Ascending aorta (tissue), 2 donors: ENCODE data around the gene CHAT. TPM values are rescaled to one million over a fixed set of nuclear protein-coding genes. Genes with fewer than 3 reads are reported as not detected.
A peak's percentile ranks its signal among the peaks of the same experiment; 100 is the strongest.

Experiments
- DNase-seq, 2 donors: peaks; one replicate each; pipeline ENCODE4 v3.0.0-alpha.2; 2019; ENCODE audit warnings: low spot score in 2 of 2
- H3K27ac ChIP-seq, 2 donors: fragments of 200-600 bp; sonication (generic); one replicate each; pipeline ENCODE4 v1.5.1; 2016 to 2017; ENCODE audit warnings: mild to moderate bottlenecking in 1 of 2
- H3K27me3 ChIP-seq: fragments of 200-600 bp; sonication (generic); one replicate; pipeline ENCODE4 v1.5.1; 2017
- H3K36me3 ChIP-seq, 2 donors: fragments of 200-600 bp; sonication (generic); one replicate each; pipeline ENCODE4 v1.5.1; 2016
- H3K4me1 ChIP-seq, 2 donors: fragments of 200-600 bp; sonication (generic); one replicate each; pipeline ENCODE4 v1.5.1; 2016 to 2017; ENCODE audit warnings: mild to moderate bottlenecking in 1 of 2
- H3K4me3 ChIP-seq, 2 donors: fragments of 200-600 bp; sonication (generic); one replicate each; pipeline ENCODE4 v1.5.1; 2016 to 2017; ENCODE audit warnings: mild to moderate bottlenecking in 1 of 2
- H3K9me3 ChIP-seq, 2 donors: fragments of 200-600 bp; sonication (generic); one replicate each; pipeline ENCODE4 v1.5.1; 2016
- CTCF ChIP-seq, 3 experiments: fragments of 200-600 bp in 2 of 3; fragments of 450-650 bp in 1 of 3; sonication (generic) in 2 of 3; IDR thresholded peaks; one replicate each; pipeline ENCODE4 v1.5.1; 2016 to 2019; ENCODE audit warnings: antibody characterized with exemption in 3 of 3, mild to moderate bottlenecking in 1 of 3, moderate library complexity in 1 of 3
- intact Hi-C: fragments of 100-400 bp; cut with DNase I; formaldehyde crosslinking; loops from one replicate; pipeline ENCODE4 v1.15.1; 2023
- total RNA-seq: library from RNA; depleted of rRNA; stranded (reverse); fragments of >200 nt; gene quantifications from one replicate; pipeline ENCODE4 v1.1.0, GENCODE V29; 2016

Gene CHAT
- total RNA-seq, 1 donor from 2014 or later, result not detected

DNA sequence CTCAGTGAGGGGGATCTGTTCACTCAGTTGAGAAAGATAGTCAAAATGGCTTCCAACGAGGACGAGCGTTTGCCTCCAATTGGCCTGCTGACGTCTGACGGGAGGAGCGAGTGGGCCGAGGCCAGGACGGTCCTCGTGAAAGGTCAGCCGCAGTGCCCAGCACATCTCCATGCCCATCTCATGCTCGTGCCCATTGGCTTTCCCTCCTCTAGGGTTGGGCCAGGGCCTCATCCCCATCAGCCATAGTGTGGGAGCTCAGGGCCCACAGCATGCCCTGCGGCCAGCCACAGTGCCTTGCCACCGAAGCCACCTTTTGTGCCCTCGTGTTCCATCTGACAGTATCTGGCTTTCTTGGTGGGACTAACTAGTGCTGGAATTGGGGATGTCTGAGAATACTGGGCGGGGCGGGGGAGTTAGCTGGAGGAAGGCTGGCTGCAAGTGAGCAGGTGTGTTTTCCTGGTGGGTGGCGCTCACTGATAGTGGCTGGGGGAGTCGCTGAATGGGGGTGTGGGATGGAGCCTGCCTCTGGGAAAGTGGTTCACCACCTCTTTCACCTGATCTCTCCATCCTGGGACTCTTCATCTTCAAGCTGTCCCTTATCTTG, 13.9 kb downstream of the CHAT start:
- Histone ChIP-seq H3K4me1 (no peaks in the 10 kb centered on the region), H3K36me3 (no peaks in the 10 kb centered on the region), H3K27ac (no peak overlapping the region), H3K27me3 (no peaks in the 10 kb centered on the region), H3K4me3 (no peak overlapping the region), H3K9me3 (no peaks in the 10 kb centered on the region)
- TF ChIP-seq CTCF (IDR thresholded peaks at IDR 0.05), result no peak
- intact Hi-C loops, result no loop called here
- DNase-seq, result no peak

- Histone ChIP-seq H3K4me3 (no peak overlapping the region), H3K36me3 (no peaks in the 10 kb centered on the region), H3K27me3 (no peaks in the 10 kb centered on the region), H3K9me3 (no peaks in the 10 kb centered on the region), H3K27ac (no peak overlapping the region), H3K4me1 (no peaks in the 10 kb centered on the region)
- no peak for TF ChIP-seq CTCF (IDR thresholded peaks at IDR 0.05)
- intact Hi-C loops, result no loop called here
- no peak for DNase-seq
These were observed 14.8 kb downstream of the CHAT start for GRCh38 chr10:49628599-49628998.

DNA sequence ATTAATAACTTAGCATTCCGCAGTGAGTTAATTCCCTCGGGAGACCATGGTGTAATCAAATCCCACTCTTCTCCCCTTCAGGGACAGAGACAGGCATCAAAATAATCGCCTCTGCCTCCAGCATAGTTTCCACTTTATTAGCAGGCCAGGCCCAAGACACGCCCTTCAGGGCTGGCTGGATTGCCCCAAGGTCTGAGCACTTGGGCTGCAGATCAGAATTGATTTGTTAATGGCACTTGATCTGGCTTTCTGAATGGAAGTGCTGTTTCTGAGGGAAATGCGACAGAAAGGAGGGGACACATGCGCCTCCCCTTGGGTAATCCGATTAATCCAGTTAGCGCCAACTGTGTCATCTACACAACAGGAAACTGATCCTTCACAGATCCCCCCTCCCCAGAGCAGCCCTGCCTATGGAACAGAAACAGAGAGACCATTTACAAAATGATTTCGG, 15.6 kb downstream of the CHAT start:
- no peak overlapping the region for H3K4me3 ChIP-seq
- H3K27me3 ChIP-seq, result no peaks in the 10 kb centered on the region
- no peaks in the 10 kb centered on the region for H3K9me3 ChIP-seq
- no peak for DNase-seq
- intact Hi-C loops, result no loop called here
- H3K27ac ChIP-seq, result no peak overlapping the region
- no peaks in the 10 kb centered on the region for H3K4me1 ChIP-seq
- H3K36me3 ChIP-seq, result no peaks in the 10 kb centered on the region
- TF ChIP-seq CTCF (IDR thresholded peaks at IDR 0.05), result no peak

- no peaks in the 10 kb centered on the region for H3K36me3 ChIP-seq
- no peaks in the 10 kb centered on the region for H3K27me3 ChIP-seq
These were observed 18.1 kb downstream of the CHAT start for GRCh38 chr10:49631975-49632374.

GRCh38 chr10:49632406-49633317, 18.8 kb downstream of the CHAT start:
- H3K4me3 ChIP-seq, result no peak overlapping the region
- no peak overlapping the region for H3K27ac ChIP-seq
- no peaks in the 10 kb centered on the region for H3K36me3 ChIP-seq
- TF ChIP-seq CTCF (IDR thresholded peaks at IDR 0.05), result no peak
- H3K27me3 ChIP-seq, result no peaks in the 10 kb centered on the region
- no peaks in the 10 kb centered on the region for H3K9me3 ChIP-seq
- H3K4me1 ChIP-seq, result no peaks in the 10 kb centered on the region
- peak in 1 of 2 donors; percentile 42 for DNase-seq
- intact Hi-C loops, result no loop called here

More at GRCh38 chr10:49631975-49632374, 18.1 kb downstream of the CHAT start:
- Histone ChIP-seq H3K27ac (no peak overlapping the region), H3K9me3 (no peaks in the 10 kb centered on the region), H3K4me3 (no peak overlapping the region), H3K4me1 (no peaks in the 10 kb centered on the region)
- DNase-seq, result peak in 1 of 2 donors; percentile 38
- intact Hi-C loops, result no loop called here
- no peak for TF ChIP-seq CTCF (IDR thresholded peaks at IDR 0.05)
